GM10266 (cell line): ENCODE measurements around the gene ANKH.

ENCODE experiments used
- DNase-seq: peaks from one replicate; pipeline ENCODE4 v3.0.0; 2012; ENCODE audit errors: extremely low spot score
- CTCF ChIP-seq: IDR thresholded peaks from 2 replicates; pipeline ENCODE4 v1.5.1; 2012; ENCODE audit warnings: mild to moderate bottlenecking, low read depth; ENCODE audit not compliant: control insufficient read depth, insufficient read depth; ENCODE audit errors: missing control alignments

The ANKH gene

GRCh38 chr5:14706615-14707021, 165.0 kb downstream of the ANKH start:
- TF ChIP-seq CTCF: no peak
- DNase-seq: no peak

GRCh38 chr5:14705556-14705955, 166.0 kb downstream of the ANKH start:
- DNase-seq: no peak
- TF ChIP-seq CTCF: no peak

GRCh38 chr5:14702238-14702839, 169.2 kb downstream of the ANKH start:
- no peak for DNase-seq
- no peak for TF ChIP-seq CTCF

GRCh38 chr5:14701556-14701955, 170.0 kb downstream of the ANKH start:
- no peak for DNase-seq
- TF ChIP-seq CTCF: no peak

- DNase-seq: no peak
These were observed 170.8 kb downstream of the ANKH start for GRCh38 chr5:14700478-14701436.

GRCh38 chr5:14699807-14700400, 171.7 kb downstream of the ANKH start:
- no peak for TF ChIP-seq CTCF
- DNase-seq: no peak

More at GRCh38 chr5:14700478-14701436, 170.8 kb downstream of the ANKH start:
- TF ChIP-seq CTCF: no peak

GRCh38 chr5:14699159-14699558, 172.4 kb downstream of the ANKH start:
- no peak for DNase-seq
- TF ChIP-seq CTCF: no peak
